Stimulated activated CD8-positive, alpha-beta memory T cell treated with anti-CD3 and anti-CD28 coated beads, Interleukin-12 subunit alpha, Interleukin-12 subunit beta, amount 100 ng/mL, for 24 hours (primary cell): Measurements from ENCODE around the gene LYPLA2.
A peak's percentile ranks its signal among the peaks of the same experiment; 100 is the strongest.
"Not testable (repeated sequence)": the region's sequence is repeated elsewhere in the genome, so short reads cannot be mapped to it uniquely, and the experiment has no call there.

Experiments
- DNase-seq: peaks from one replicate; pipeline ENCODE4 v3.0.0-alpha.2; 2020; ENCODE audit errors: extremely low read depth

LYPLA2 gene

GRCh38 chr1:23801338-23801748, 10.4 kb downstream of the LYPLA2 start:
- DNase-seq = no peak

GRCh38 chr1:23801876-23802275, 10.9 kb downstream of the LYPLA2 start:
- DNase-seq = no peak

GRCh38 chr1:23802809-23803342, 11.9 kb downstream of the LYPLA2 start:
- not testable (repeated sequence) for DNase-seq

- DNase-seq = no peak
Observed at GRCh38 chr1:23803674-23804073, 12.7 kb downstream of the LYPLA2 start.

DNA sequence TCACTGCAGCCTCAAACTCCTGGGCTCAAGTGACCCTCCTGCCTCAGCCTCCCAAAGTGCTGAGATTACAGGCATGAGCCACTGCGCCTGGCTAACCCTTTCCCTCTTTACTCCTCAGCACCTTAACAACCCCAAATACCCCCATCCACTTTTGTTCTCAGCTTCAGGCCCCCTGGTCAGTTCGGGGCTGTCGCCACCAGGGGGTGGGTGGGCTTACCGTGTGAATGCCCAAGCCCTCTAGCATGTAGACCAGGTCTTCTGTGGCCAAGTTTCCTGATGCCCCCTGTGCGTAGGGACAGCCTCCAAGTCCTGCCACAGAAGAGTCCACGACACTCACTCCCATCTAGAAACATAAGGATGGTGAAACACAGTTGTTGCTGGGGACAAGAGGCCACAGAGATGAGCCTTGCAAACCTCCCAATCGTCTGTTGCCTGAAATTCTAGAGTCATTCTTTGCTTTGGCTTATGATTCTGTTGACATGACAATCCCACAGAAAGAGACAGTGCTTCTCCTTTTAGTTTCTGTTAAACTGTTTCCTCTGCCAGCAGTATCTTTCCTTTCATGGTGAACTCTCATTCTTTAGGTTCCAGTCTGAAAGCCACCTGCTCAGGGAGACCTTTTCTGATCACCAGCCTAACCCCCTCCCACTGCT, 13.4 kb downstream of the LYPLA2 start:
- no peak for DNase-seq

DNA sequence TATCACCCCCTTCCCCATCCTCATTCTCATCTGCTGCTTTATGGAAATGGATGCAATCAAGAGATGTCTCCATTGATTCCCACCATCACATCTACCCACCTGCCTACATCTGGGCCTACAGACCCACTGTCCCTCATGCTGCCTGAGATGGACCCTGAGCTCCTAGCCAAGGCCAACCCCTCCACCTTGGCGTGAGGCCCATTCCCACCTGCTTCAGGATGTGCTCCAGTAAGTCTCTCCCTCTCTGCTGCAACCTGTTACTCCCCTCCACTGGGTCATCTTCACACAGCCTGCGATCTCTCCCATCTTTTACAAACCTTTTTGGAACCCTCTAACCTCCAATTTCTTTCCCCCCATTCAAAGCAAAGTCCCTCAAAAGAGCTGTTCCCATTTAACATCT, 14.1 kb downstream of the LYPLA2 start:
- no peak for DNase-seq

- no peak for DNase-seq
Observed at GRCh38 chr1:23806280-23806679, 15.3 kb downstream of the LYPLA2 start.

DNA sequence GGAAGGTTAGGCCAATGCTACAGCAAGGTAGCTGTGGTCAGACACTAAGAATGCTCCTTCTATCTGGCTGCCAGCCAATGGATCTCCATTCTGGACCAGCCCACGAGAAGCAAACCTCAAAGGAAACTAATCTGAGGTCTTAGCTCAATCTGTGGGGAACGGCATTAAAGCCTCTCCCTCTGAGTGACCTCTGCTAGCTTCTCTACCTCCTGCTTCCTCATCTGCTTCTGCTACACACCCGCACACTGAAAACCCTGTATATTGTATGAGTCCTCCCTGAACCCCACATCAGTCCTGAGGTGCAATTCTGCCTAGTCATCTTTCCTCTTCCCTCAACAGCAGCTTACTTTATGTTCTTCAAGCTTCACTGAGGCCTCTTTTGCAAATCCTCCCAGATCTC, 16.5 kb downstream of the LYPLA2 start:
- DNase-seq = no peak

GRCh38 chr1:23809751-23810171, 18.8 kb downstream of the LYPLA2 start:
- DNase-seq = no peak

- DNase-seq = no peak
Observed at GRCh38 chr1:23810818-23811540, 20.0 kb downstream of the LYPLA2 start.

- DNase-seq = no peak
Observed at GRCh38 chr1:23814016-23814415, 23.1 kb downstream of the LYPLA2 start.

- DNase-seq = no peak
Observed at GRCh38 chr1:23816361-23816760, 25.4 kb downstream of the LYPLA2 start.

- DNase-seq = no peak
Observed at GRCh38 chr1:23816906-23817305, 26.0 kb downstream of the LYPLA2 start.

GRCh38 chr1:23817633-23818032, 26.7 kb downstream of the LYPLA2 start:
- no peak for DNase-seq

DNA sequence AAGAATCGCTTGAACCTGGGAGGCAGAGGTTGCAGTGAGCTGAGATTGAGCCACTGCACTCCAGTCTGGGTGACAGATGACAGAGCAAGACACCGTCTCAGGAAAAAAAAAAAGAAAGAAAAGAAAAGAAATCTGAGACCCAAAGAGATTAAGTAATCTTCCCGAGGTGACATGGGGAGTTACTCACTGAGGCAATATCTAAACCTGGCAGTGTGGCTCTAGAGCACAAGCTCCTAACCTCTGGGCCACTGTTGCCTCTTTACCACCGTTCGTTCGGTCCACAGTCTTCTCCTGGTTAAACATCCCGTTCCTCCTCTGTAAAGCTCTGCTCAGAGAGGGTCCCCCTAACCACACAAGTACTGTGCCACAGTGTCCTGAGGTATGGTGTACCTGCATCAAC, 32.8 kb downstream of the LYPLA2 start:
- DNase-seq = no peak

DNA sequence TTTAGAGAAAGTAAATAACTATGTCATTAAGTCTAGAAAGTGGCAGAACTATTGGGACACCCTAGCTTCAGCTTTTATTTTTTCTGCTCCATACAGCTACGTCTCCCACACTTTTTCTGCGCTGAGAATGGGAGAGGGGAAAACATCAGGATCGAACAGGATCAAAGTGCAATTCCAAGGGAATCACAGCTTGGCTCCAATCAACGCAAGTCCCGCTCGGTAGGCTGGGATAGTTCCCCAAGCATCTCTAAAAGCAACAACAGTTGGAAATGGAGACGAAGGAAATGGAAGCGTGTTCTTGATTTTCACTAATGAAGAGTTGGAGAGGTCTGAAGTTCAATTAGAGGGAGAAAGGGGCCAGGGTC, 33.7 kb downstream of the LYPLA2 start:
- no peak for DNase-seq

GRCh38 chr1:23825076-23825761, 34.3 kb downstream of the LYPLA2 start, which contains the start of gene HMGCL:
Gene HMGCL (minus strand): TSS chr1:23825429. CDS start chr1:23825415, 14 bp downstream.
- peak; percentile 78 for DNase-seq

DNA sequence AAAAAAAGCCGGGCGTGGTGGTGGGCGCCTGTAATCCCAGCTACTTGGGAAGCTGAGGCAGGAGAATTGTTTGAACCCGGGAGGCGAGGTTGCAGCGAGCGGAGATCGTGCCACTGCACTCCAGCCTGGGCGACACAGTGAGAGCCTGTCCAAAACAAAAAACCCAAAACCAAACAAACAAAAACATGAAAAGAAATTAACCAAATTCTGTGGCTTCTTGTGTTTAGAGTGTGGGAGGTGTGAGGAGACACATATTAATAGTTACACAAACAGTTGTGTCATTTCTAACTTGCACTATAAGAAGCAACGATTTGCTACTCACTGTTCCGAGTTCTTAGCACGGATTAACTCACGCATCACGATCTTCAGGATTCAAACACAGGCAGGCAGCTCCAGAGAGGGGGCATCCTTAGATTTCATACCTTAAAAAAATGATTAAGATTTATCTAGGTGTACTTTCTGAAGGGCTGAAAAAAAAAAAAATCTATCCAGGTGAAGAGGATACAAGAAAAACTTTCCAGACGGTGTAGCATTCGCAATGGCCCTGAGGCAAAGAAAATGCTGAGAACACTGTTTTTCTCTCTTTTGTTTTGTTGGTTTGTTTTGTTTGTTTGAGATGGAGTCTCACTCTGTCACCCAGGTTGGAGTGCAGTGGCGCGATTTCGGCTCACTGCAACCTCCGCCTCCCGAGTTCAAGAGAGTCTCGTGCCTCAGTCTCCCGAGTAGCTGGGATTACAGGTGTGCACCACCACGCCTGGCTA, 35.0 kb downstream of the LYPLA2 start:
- no peak for DNase-seq

GRCh38 chr1:23826590-23826989, 35.6 kb downstream of the LYPLA2 start:
- DNase-seq = not testable (repeated sequence)

GRCh38 chr1:23827717-23828116, 36.8 kb downstream of the LYPLA2 start:
- no peak for DNase-seq

DNA sequence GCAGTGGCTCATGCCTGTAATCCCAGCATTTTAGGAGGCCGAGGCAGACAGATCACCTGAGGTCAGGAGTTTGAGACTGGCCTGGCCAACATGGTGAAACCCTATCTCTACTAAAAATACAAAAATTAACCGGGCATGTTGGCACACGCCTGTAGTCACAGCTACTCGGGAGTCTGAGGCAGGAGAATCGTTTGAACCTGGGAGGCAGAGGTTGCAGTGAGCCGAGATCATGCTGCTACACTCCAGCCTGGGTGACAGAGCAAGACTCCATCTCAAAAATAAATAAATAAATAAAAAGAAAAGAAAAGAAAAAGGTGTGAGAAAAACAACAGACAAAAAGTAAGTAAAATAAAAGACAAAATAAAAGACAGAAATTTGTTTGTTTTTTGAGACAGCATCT, 43.2 kb downstream of the LYPLA2 start:
- not testable (repeated sequence) for DNase-seq

GRCh38 chr1:23836037-23836436, 45.1 kb downstream of the LYPLA2 start:
- no peak for DNase-seq
